Stimulated activated CD4-positive, alpha-beta T cell treated with anti-CD3 and anti-CD28 coated beads, Interleukin-4, amount 100 ng/mL, for 48 hours (primary cell): ENCODE data around the gene SCAMP3.
"Not testable (repeated sequence)": the region's sequence is repeated elsewhere in the genome, so short reads cannot be mapped to it uniquely, and the experiment has no call there.

Source experiments
- DNase-seq, 2 donors: peaks; one replicate each; pipeline ENCODE4 v3.0.0-alpha.2; 2020; ENCODE audit warnings: low read depth in 2 of 2

SCAMP3 gene

GRCh38 chr1:155254714-155255242 is 7.4 kb downstream of the SCAMP3 start:
- DNase-seq, result no peak

- DNase-seq, result no peak
These were observed 7.9 kb downstream of the SCAMP3 start for GRCh38 chr1:155254228-155254713.

GRCh38 chr1:155253797-155254196 is 8.4 kb downstream of the SCAMP3 start:
- no peak for DNase-seq

GRCh38 chr1:155253208-155253607 is 9.0 kb downstream of the SCAMP3 start:
- DNase-seq, result no peak

GRCh38 chr1:155251566-155251965 is 10.6 kb downstream of the SCAMP3 start:
- no peak for DNase-seq

- DNase-seq, result peak; percentile 95 to 99
These were observed 11.3 kb downstream of the SCAMP3 start for GRCh38 chr1:155250633-155251449.

GRCh38 chr1:155250246-155250632 is 11.9 kb downstream of the SCAMP3 start:
- DNase-seq, result no peak

GRCh38 chr1:155247667-155248553 is 14.2 kb downstream of the SCAMP3 start:
- no peak for DNase-seq

GRCh38 chr1:155246796-155247195 is 15.4 kb downstream of the SCAMP3 start:
- not testable (repeated sequence) for DNase-seq

- no peak for DNase-seq
These were observed 17.0 kb downstream of the SCAMP3 start for GRCh38 chr1:155245163-155245524.

- DNase-seq, result peak; percentile 87 to 91
These were observed 17.6 kb downstream of the SCAMP3 start for GRCh38 chr1:155244368-155245162.

GRCh38 chr1:155242805-155243358 is 19.3 kb downstream of the SCAMP3 start:
- DNase-seq, result no peak

GRCh38 chr1:155241841-155242264 is 20.3 kb downstream of the SCAMP3 start:
- DNase-seq, result no peak

- peak; percentile 28 to 53 for DNase-seq
These were observed 21.0 kb downstream of the SCAMP3 start for GRCh38 chr1:155241069-155241679.

GRCh38 chr1:155236451-155236850 is 25.7 kb downstream of the SCAMP3 start:
- DNase-seq, result no peak

- DNase-seq, result not testable (repeated sequence)
These were observed 26.8 kb downstream of the SCAMP3 start for GRCh38 chr1:155235375-155235774.

- DNase-seq, result not testable (repeated sequence)
These were observed 28.7 kb downstream of the SCAMP3 start for GRCh38 chr1:155233502-155233901.

GRCh38 chr1:155232001-155232978 is 29.9 kb downstream of the SCAMP3 start:
- DNase-seq, result not testable (repeated sequence)

GRCh38 chr1:155231302-155231701 is 30.9 kb downstream of the SCAMP3 start:
- DNase-seq, result not testable (repeated sequence)

GRCh38 chr1:155228096-155228427 is 34.1 kb downstream of the SCAMP3 start:
- DNase-seq, result no peak
